H9 (cell line): ENCODE results near the gene MRPL36. TPM values are rescaled to one million over a fixed set of nuclear protein-coding genes. Genes with fewer than 3 reads are reported as not detected.
A peak's percentile ranks its signal among the peaks of the same experiment; 100 is the strongest.

Source experiments
- DNase-seq: peaks from one replicate; pipeline ENCODE4 v3.0.0-alpha.2; 2017
- H2AFZ ChIP-seq: one replicate; pipeline ENCODE4 v1.6.1; 2013; ENCODE audit warnings: mild to moderate bottlenecking, low read length, control low read depth, moderate library complexity
- H2AK5ac ChIP-seq: 2 replicates; pipeline ENCODE4 v1.6.1; 2013; ENCODE audit warnings: low read length, control low read depth, mixed read lengths; ENCODE audit not compliant: insufficient read length
- H2BK120ac ChIP-seq: one replicate; pipeline ENCODE4 v1.6.1; 2013; ENCODE audit warnings: low read depth, mild to moderate bottlenecking, low read length, control low read depth, inconsistent platforms; ENCODE audit not compliant: poor library complexity, severe bottlenecking
- H2BK12ac ChIP-seq: 2 replicates; pipeline ENCODE4 v1.6.1; 2013; ENCODE audit warnings: low read length, control low read depth, mixed read lengths, low read depth; ENCODE audit not compliant: insufficient read length
- H2BK15ac ChIP-seq: 2 replicates; pipeline ENCODE4 v1.6.1; 2013; ENCODE audit warnings: low read depth, low read length, control low read depth
- H2BK20ac ChIP-seq: one replicate; pipeline ENCODE4 v1.6.1; 2013; ENCODE audit warnings: low read depth, mild to moderate bottlenecking, low read length, control low read depth, inconsistent platforms; ENCODE audit not compliant: poor library complexity, severe bottlenecking
- H2BK5ac ChIP-seq: 2 replicates; pipeline ENCODE4 v1.6.1; 2013; ENCODE audit warnings: low read length, control low read depth, mixed read lengths; ENCODE audit not compliant: insufficient read length
- H3K14ac ChIP-seq: 2 replicates; pipeline ENCODE4 v1.6.1; 2013; ENCODE audit warnings: low read length, control low read depth; ENCODE audit not compliant: insufficient read depth
- H3K18ac ChIP-seq: 2 replicates; pipeline ENCODE4 v1.6.1; 2013; ENCODE audit warnings: low read depth, mild to moderate bottlenecking, mixed read lengths, low read length, control low read depth; ENCODE audit not compliant: insufficient read length
- H3K23ac ChIP-seq: 2 replicates; pipeline ENCODE4 v1.6.1; 2013; ENCODE audit warnings: low read length, control low read depth, mixed read lengths, low read depth; ENCODE audit not compliant: insufficient read length
- H3K23me2 ChIP-seq: 2 replicates; pipeline ENCODE4 v1.6.1; 2013; ENCODE audit warnings: low read depth, mild to moderate bottlenecking, mixed read lengths, low read length, control low read depth; ENCODE audit not compliant: insufficient read length, poor library complexity, severe bottlenecking
- H3K27ac ChIP-seq: 2 replicates; pipeline ENCODE4 v1.5.1; 2013; ENCODE audit warnings: low read length, control low read depth, mixed read lengths, low read depth; ENCODE audit not compliant: insufficient read length
- H3K27me3 ChIP-seq: 2 replicates; pipeline ENCODE4 v1.6.1; 2013; ENCODE audit warnings: low read length, control low read depth, inconsistent platforms; ENCODE audit not compliant: insufficient read depth
- H3K4ac ChIP-seq: 2 replicates; pipeline ENCODE4 v1.6.1; 2013; ENCODE audit warnings: low read depth, mild to moderate bottlenecking, control low read depth, inconsistent platforms, low read length, moderate library complexity
- H3K4me1 ChIP-seq: 2 replicates; pipeline ENCODE4 v1.6.1; 2013; ENCODE audit warnings: low read length, control low read depth, inconsistent platforms; ENCODE audit not compliant: insufficient read depth
- H3K4me2 ChIP-seq: 2 replicates; pipeline ENCODE4 v1.6.1; 2013; ENCODE audit warnings: low read length, control low read depth, mixed read lengths; ENCODE audit not compliant: insufficient read length, insufficient read depth
- H3K56ac ChIP-seq: 2 replicates; pipeline ENCODE4 v1.6.1; 2013; ENCODE audit warnings: low read depth, mild to moderate bottlenecking, mixed read lengths, low read length, control low read depth; ENCODE audit not compliant: insufficient read length
- H3K79me1 ChIP-seq: 2 replicates; pipeline ENCODE4 v1.6.1; 2013; ENCODE audit warnings: low read depth, mild to moderate bottlenecking, moderate library complexity, low read length, control low read depth, inconsistent platforms; ENCODE audit not compliant: insufficient read depth, poor library complexity, severe bottlenecking
- H3K79me2 ChIP-seq: 2 replicates; pipeline ENCODE4 v1.6.1; 2013; ENCODE audit warnings: low read length, control low read depth, inconsistent platforms; ENCODE audit not compliant: insufficient read depth
- H3K9ac ChIP-seq: 2 replicates; pipeline ENCODE4 v1.6.1; 2013; ENCODE audit warnings: low read length, control low read depth, mixed read lengths; ENCODE audit not compliant: insufficient read length; ENCODE audit errors: extremely low read depth
- H3K9me3 ChIP-seq: one replicate; pipeline ENCODE4 v1.6.1; 2013; ENCODE audit warnings: low read depth, low read length, inconsistent platforms; ENCODE audit not compliant: control insufficient read depth
- H3T11ph ChIP-seq: one replicate; pipeline ENCODE4 v1.6.1; 2013; ENCODE audit warnings: mild to moderate bottlenecking, low read length, control low read depth, inconsistent platforms
- H4K20me1 ChIP-seq: one replicate; pipeline ENCODE4 v1.6.1; 2013; ENCODE audit not compliant: control insufficient read depth, insufficient read length, insufficient read depth
- H4K5ac ChIP-seq: 2 replicates; pipeline ENCODE4 v1.6.1; 2013; ENCODE audit warnings: low read depth, mild to moderate bottlenecking, mixed read lengths, low read length, control low read depth; ENCODE audit not compliant: insufficient read length
- H4K8ac ChIP-seq: replicated peaks from 2 replicates; pipeline ENCODE4 v1.6.1; 2013; ENCODE audit warnings: low read length, control low read depth, mixed read lengths, low read depth; ENCODE audit not compliant: insufficient read length
- H4K91ac ChIP-seq: 2 replicates; pipeline ENCODE4 v1.6.1; 2013; ENCODE audit warnings: low read depth, mild to moderate bottlenecking, moderate library complexity, mixed read lengths, low read length, control low read depth; ENCODE audit not compliant: insufficient read length
- H3K27ac Mint-ChIP-seq, 3 experiments: 2 replicates in 2 of 3; 3 replicates in 1 of 3; pipeline ENCODE4 v1.8.0; 2020 to 2021; ENCODE audit warnings: mixed read lengths in 3 of 3, mild to moderate bottlenecking in 1 of 3, moderate library complexity in 1 of 3
- H3K27me3 Mint-ChIP-seq: 2 replicates; pipeline ENCODE4 v1.8.0; 2021; ENCODE audit warnings: low read depth, mild to moderate bottlenecking, moderate library complexity, mixed read lengths
- H3K36me3 Mint-ChIP-seq, 3 experiments: 2 replicates in 2 of 3; 3 replicates in 1 of 3; pipeline ENCODE4 v1.8.0; 2020 to 2021; ENCODE audit warnings: low read depth in 3 of 3, mixed read lengths in 3 of 3; ENCODE audit not compliant: insufficient read depth in 1 of 3
- H3K4me1 Mint-ChIP-seq, 2 experiments: 2 replicates each; pipeline ENCODE4 v1.8.0; 2020; ENCODE audit warnings: mixed read lengths in 2 of 2
- H3K4me3 Mint-ChIP-seq, 2 experiments: 2 replicates in 1 of 2; 3 replicates in 1 of 2; pipeline ENCODE4 v1.8.0; 2020 to 2021; ENCODE audit warnings: mild to moderate bottlenecking in 2 of 2, mixed read lengths in 2 of 2, moderate library complexity in 1 of 2
- H3K9me3 Mint-ChIP-seq, 2 experiments: 2 replicates in 1 of 2; 3 replicates in 1 of 2; pipeline ENCODE4 v1.8.0; 2020; ENCODE audit warnings: mild to moderate bottlenecking in 2 of 2, mixed read lengths in 2 of 2, moderate library complexity in 1 of 2
- CTCF ChIP-seq: fragments of 200-600 bp; sonication (generic); conservative IDR thresholded peaks from 3 replicates; pipeline ENCODE4 v1.8.0; 2021; ENCODE audit warnings: antibody characterized with exemption, mild to moderate bottlenecking
- WGBS: extraction: QIAGEN DNeasy Blood & Tissue Kit; methylation state at CpG from one replicate; pipeline ENCODE4 v1.1.7; 2013; ENCODE audit warnings: missing lambda C conversion rate, low lambda C conversion rate, mixed read lengths; ENCODE audit not compliant: insufficient read length; ENCODE audit errors: extremely low coverage; 5-methylcytosine and 5-hydroxymethylcytosine counted together
- total RNA-seq: library from RNA; stranded (reverse); gene quantifications from 2 replicates; pipeline ENCODE4 v1.2.1, GENCODE V29; 2021

Gene MRPL36
- total RNA-seq, 1 experiment from 2014 or later, result 67.3 TPM

- WGBS, result no CpG with 5 or more reads among the region's 10 CpGs
- no peaks in the 10 kb centered on the region for H3K27me3 ChIP-seq
- peaks cover 2% of the 10 kb centered on the region; the same call in 1 of the 2 replicates for H3K79me2 ChIP-seq
- no peak overlapping the region for H3K23ac ChIP-seq
- no peak overlapping the region for H3K4me2 ChIP-seq
- peaks cover 56 to 88% (median 84%) of the 10 kb centered on the region in 3 experiments for H3K36me3 Mint-ChIP-seq
- H2BK15ac ChIP-seq, result no peak overlapping the region
- no peaks in the 10 kb centered on the region for H3K23me2 ChIP-seq
- TF ChIP-seq CTCF, result no peak
- H2BK5ac ChIP-seq, result no peak overlapping the region
- peaks cover 2% of the 10 kb centered on the region for H4K20me1 ChIP-seq
- H3K27ac ChIP-seq, result no peak overlapping the region
- no peak overlapping the region for H3K14ac ChIP-seq
- H3K27ac Mint-ChIP-seq, result 0 out of 7 replicates have a peak overlapping the region, but pooled peaks of 1 of the 3 experiments have one; percentile 19
- H3K56ac ChIP-seq, result no peak overlapping the region
- H3K4me1 ChIP-seq, result no peaks in the 10 kb centered on the region
- H3K79me1 ChIP-seq, result peaks cover 10% of the 10 kb centered on the region
- H4K91ac ChIP-seq, result no peak overlapping the region
- no peak overlapping the region for H3K9ac ChIP-seq
- no peak overlapping the region for H3K4ac ChIP-seq
- H3K27me3 Mint-ChIP-seq, result no peaks in the 10 kb centered on the region
- no peak overlapping the region for H2AK5ac ChIP-seq
- H3K4me1 Mint-ChIP-seq, result peaks cover 0 to 3% of the 10 kb centered on the region in 2 experiments; a peak in 2 of 4 replicates
- no peaks in the 10 kb centered on the region for H3K9me3 ChIP-seq
- no peak overlapping the region for H2BK12ac ChIP-seq
- no peak overlapping the region for H3T11ph ChIP-seq
- no peak overlapping the region for H3K18ac ChIP-seq
- H3K9me3 Mint-ChIP-seq, result no peaks in the 10 kb centered on the region; a peak in 1 of 5 replicates
- no peak overlapping the region for H4K8ac ChIP-seq
- H3K4me3 Mint-ChIP-seq, result no peak overlapping the region
- no peak for DNase-seq
- H2AFZ ChIP-seq, result no peak overlapping the region
- H4K5ac ChIP-seq, result no peak overlapping the region
- no peak overlapping the region for H2BK20ac ChIP-seq
- no peak overlapping the region for H2BK120ac ChIP-seq
Measured at GRCh38 chr5:1810581-1811101, 11.0 kb upstream of the MRPL36 start.
